HEK293T (cell line): ENCODE data around the gene SCAANT1.

Source experiments
- FOXA1 ChIP-seq: fragments of 450-650 bp; IDR thresholded peaks from 2 replicates; pipeline ENCODE4 v1.6.1; 2016; ENCODE audit warnings: mild to moderate bottlenecking
- FOXK2 ChIP-seq: fragments of 450-650 bp; IDR thresholded peaks from 2 replicates; pipeline ENCODE4 v1.6.1; 2016; ENCODE audit warnings: mild to moderate bottlenecking
- SP1 ChIP-seq: fragments of 450-650 bp; IDR thresholded peaks from 2 replicates; pipeline ENCODE4 v1.6.1; 2017
- TARDBP ChIP-seq: fragments of 450-650 bp; IDR thresholded peaks from 2 replicates; pipeline ENCODE4 v1.6.1; 2016

DNA sequence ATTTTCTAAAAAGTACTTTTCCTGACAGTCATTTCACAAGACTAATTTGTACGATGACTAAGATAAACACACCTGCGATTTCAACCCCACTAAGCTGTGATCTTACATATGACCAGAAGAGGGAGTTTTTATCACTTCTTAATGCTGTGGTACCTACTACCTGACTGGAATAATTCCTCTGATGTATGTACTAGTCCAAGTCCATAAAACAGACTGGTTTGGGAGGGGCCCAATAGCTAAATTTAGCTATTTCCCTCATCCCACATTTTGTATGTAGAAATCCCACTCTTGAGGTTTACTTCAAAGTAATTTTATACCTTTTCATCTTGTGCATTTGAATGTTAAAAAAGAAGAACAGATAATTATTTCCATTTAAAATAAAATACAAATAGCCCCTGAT is 49.7 kb upstream of the SCAANT1 start:
- TF ChIP-seq SP1 = no peak
- no peak for TF ChIP-seq FOXA1
- TF ChIP-seq TARDBP = no peak
- TF ChIP-seq FOXK2 = no peak
